ENCODE measurements around the gene IFI35.
A peak's percentile ranks its signal among the peaks of the same experiment; 100 is the strongest.

Gene IFI35

DNA sequence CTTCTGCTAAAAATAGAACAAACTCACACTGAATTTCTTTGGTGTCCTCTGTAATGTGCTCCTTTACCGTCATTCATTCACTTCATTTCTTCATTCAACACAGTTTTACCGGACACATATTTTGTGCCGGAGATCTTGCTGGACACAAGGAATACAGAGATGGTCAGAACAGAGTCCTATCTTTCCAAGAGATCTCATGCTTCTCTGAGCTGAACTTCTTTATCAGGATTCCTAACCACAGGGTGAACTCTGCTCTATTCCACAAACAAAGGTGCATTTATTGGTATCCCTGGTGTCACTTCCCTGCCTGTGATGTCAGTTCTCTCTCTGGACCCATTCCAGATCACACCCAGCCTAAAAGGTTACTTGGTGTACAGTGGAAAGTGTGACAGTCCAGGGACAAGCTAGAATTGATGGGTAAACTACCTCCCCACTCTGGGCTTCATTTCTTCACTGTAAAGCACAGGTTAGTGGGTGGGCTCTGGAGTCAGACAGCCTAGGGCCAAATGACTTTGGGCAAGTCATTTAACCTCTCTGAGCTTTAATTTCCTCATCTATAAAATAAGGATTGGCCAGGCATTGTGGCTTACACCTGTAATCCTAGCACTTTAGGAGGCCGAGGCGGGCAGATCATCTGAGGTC, 4.2 kb downstream of the IFI35 start:
- no peak overlapping the region for H3K27ac ChIP-seq (replicated peaks)
- no peak overlapping the region for H3K4me3 ChIP-seq (replicated peaks; ENCODE audit: insufficient read depth, low read length)
- H3K27me3 ChIP-seq (ENCODE audit: insufficient read depth, poor library complexity, severe bottlenecking) = no peaks in the 10 kb centered on the region
- no peak for DNase-seq (ENCODE audit: low read depth in 1 of 2, low spot score in 1 of 2)
- TF ChIP-seq, protein P1, sequence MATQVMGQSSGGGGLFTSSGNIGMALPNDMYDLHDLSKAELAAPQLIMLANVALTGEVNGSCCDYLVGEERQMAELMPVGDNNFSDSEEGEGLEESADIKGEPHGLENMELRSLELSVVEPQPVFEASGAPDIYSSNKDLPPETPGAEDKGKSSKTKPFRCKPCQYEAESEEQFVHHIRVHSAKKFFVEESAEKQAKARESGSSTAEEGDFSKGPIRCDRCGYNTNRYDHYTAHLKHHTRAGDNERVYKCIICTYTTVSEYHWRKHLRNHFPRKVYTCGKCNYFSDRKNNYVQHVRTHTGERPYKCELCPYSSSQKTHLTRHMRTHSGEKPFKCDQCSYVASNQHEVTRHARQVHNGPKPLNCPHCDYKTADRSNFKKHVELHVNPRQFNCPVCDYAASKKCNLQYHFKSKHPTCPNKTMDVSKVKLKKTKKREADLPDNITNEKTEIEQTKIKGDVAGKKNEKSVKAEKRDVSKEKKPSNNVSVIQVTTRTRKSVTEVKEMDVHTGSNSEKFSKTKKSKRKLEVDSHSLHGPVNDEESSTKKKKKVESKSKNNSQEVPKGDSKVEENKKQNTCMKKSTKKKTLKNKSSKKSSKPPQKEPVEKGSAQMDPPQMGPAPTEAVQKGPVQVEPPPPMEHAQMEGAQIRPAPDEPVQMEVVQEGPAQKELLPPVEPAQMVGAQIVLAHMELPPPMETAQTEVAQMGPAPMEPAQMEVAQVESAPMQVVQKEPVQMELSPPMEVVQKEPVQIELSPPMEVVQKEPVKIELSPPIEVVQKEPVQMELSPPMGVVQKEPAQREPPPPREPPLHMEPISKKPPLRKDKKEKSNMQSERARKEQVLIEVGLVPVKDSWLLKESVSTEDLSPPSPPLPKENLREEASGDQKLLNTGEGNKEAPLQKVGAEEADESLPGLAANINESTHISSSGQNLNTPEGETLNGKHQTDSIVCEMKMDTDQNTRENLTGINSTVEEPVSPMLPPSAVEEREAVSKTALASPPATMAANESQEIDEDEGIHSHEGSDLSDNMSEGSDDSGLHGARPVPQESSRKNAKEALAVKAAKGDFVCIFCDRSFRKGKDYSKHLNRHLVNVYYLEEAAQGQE (IDR thresholded peaks at IDR 0.05; ENCODE audit: insufficient replicate concordance, low read depth) = no peak
- TF ChIP-seq, protein P2, sequence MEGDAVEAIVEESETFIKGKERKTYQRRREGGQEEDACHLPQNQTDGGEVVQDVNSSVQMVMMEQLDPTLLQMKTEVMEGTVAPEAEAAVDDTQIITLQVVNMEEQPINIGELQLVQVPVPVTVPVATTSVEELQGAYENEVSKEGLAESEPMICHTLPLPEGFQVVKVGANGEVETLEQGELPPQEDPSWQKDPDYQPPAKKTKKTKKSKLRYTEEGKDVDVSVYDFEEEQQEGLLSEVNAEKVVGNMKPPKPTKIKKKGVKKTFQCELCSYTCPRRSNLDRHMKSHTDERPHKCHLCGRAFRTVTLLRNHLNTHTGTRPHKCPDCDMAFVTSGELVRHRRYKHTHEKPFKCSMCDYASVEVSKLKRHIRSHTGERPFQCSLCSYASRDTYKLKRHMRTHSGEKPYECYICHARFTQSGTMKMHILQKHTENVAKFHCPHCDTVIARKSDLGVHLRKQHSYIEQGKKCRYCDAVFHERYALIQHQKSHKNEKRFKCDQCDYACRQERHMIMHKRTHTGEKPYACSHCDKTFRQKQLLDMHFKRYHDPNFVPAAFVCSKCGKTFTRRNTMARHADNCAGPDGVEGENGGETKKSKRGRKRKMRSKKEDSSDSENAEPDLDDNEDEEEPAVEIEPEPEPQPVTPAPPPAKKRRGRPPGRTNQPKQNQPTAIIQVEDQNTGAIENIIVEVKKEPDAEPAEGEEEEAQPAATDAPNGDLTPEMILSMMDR (IDR thresholded peaks at IDR 0.05; ENCODE audit: insufficient read depth, low read length) = no peak
- TF ChIP-seq SPI1 (IDR thresholded peaks at IDR 0.05; ENCODE audit: borderline replicate concordance, low read depth) (no peak), GABPA (IDR thresholded peaks at IDR 0.05; ENCODE audit: low read depth) (no peak), POLR2AphosphoS5 (IDR thresholded peaks at IDR 0.05; ENCODE audit: low read depth) (no peak)

DNA sequence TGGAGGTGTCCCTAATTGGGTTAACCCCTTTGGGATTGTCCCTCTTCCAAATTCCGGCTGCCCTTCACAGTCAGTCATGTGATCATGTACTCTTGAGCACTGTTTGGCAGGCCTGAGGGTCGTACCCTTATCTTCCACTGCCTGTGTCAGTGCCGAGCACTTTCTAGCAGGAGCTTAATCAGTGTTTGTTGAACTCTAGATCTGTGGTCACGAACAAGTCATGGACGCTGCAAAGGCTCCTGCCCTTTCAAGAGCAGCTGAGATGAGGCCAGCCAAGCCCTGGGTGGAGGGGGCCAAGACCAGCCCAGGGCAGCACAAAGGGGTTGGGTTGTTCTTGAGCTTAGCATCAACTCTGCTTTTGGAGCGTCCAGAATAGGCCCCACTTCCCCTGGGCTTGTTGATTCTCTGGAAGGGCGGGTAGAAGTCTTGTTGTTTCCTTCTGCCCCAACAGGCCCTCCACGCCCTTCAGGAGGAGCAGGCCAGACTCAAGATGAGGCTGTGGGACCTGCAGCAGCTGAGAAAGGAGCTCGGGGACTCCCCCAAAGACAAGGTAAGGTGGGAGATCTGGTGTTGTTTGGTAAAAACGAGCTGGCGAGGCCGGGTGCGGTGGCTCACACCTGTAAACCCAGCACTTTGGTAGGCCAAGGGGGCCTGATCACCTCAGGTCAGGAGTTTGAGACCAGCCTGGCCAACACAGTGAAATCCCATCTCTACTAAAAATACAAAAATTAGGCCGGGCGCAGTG, 5.3 kb downstream of the IFI35 start:
- no peak for DNase-seq (ENCODE audit: low read depth in 1 of 2, low spot score in 1 of 2)
- Histone ChIP-seq H3K4me3 (replicated peaks; ENCODE audit: insufficient read depth, low read length) (no peak overlapping the region), H3K27ac (replicated peaks) (no peak overlapping the region), H3K27me3 (ENCODE audit: insufficient read depth, poor library complexity, severe bottlenecking) (no peaks in the 10 kb centered on the region)
- TF ChIP-seq, protein P2 (IDR thresholded peaks at IDR 0.05; ENCODE audit: insufficient read depth, low read length) = no peak
- no peak for TF ChIP-seq GABPA (IDR thresholded peaks at IDR 0.05; ENCODE audit: low read depth)
- TF ChIP-seq, protein P1 (IDR thresholded peaks at IDR 0.05; ENCODE audit: insufficient replicate concordance, low read depth) = no peak
- TF ChIP-seq POLR2AphosphoS5 (IDR thresholded peaks at IDR 0.05; ENCODE audit: low read depth) = no peak
- no peak for TF ChIP-seq SPI1 (IDR thresholded peaks at IDR 0.05; ENCODE audit: borderline replicate concordance, low read depth)

DNA sequence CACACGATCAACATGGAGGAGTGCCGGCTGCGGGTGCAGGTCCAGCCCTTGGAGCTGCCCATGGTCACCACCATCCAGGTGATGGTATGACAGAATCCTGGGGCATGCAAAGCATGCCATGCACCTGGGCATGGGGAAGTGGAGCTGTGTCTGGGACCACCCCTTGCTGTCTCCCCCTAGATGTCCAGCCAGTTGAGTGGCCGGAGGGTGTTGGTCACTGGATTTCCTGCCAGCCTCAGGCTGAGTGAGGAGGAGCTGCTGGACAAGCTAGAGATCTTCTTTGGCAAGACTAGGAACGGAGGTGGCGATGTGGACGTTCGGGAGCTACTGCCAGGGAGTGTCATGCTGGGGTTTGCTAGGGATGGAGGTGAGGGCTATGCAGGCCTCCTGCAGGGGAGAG, 6.7 kb downstream of the IFI35 start:
- Histone ChIP-seq H3K27ac (replicated peaks) (peak overlapping the region; percentile 71), H3K27me3 (ENCODE audit: insufficient read depth, poor library complexity, severe bottlenecking) (no peaks in the 10 kb centered on the region), H3K4me3 (replicated peaks; ENCODE audit: insufficient read depth, low read length) (no peak overlapping the region)
- DNase-seq (ENCODE audit: low read depth in 1 of 2, low spot score in 1 of 2) = no peak
- peak; percentile 45; the same call in 1 of the 2 replicates for TF ChIP-seq POLR2AphosphoS5 (IDR thresholded peaks at IDR 0.05; ENCODE audit: low read depth)
- TF ChIP-seq SPI1 (IDR thresholded peaks at IDR 0.05; ENCODE audit: borderline replicate concordance, low read depth) = no peak
- TF ChIP-seq, protein P2 (IDR thresholded peaks at IDR 0.05; ENCODE audit: insufficient read depth, low read length) = no peak
- no peak for TF ChIP-seq GABPA (IDR thresholded peaks at IDR 0.05; ENCODE audit: low read depth)
